Neural crest cell (in vitro differentiated cells): ENCODE data around the gene HDAC10. TPM values are rescaled to one million over a fixed set of nuclear protein-coding genes. Genes with fewer than 3 reads are reported as not detected.

ENCODE experiments used
- DNase-seq: peaks from one replicate; pipeline ENCODE4 v3.0.0; 2021; ENCODE audit warnings: low read depth, mixed read lengths, low spot score
- H3K27ac Mint-ChIP-seq: one replicate; pipeline ENCODE4 v1.8.0; 2021; ENCODE audit warnings: mild to moderate bottlenecking, mixed read lengths; ENCODE audit not compliant: unreplicated experiment
- H3K27me3 Mint-ChIP-seq: 2 replicates; pipeline ENCODE4 v1.8.0; 2021; ENCODE audit warnings: low read depth, mild to moderate bottlenecking, mixed read lengths
- H3K36me3 Mint-ChIP-seq: 2 replicates; pipeline ENCODE4 v1.8.0; 2021; ENCODE audit warnings: low read depth, mild to moderate bottlenecking, mixed read lengths
- H3K4me1 Mint-ChIP-seq: 2 replicates; pipeline ENCODE4 v1.8.0; 2021; ENCODE audit warnings: mixed read lengths
- H3K4me3 Mint-ChIP-seq: one replicate; pipeline ENCODE4 v1.8.0; 2021; ENCODE audit warnings: mild to moderate bottlenecking, mixed read lengths
- H3K9me3 Mint-ChIP-seq: 2 replicates; pipeline ENCODE4 v1.8.0; 2021; ENCODE audit warnings: mixed read lengths
- CTCF ChIP-seq: fragments of 200-600 bp; sonication (generic); conservative IDR thresholded peaks from 2 replicates; pipeline ENCODE4 v1.5.0; 2021; ENCODE audit warnings: antibody characterized with exemption, mild to moderate bottlenecking
- total RNA-seq: library from RNA; stranded (reverse); gene quantifications from 2 replicates; pipeline ENCODE4 v1.2.1, GENCODE V29; 2021

HDAC10 gene
- total RNA-seq, 1 donor from 2014 or later: 52.9 TPM

GRCh38 chr22:50257041-50257440 is 6.0 kb upstream of the HDAC10 start:
- H3K36me3 Mint-ChIP-seq: no peaks in the 10 kb centered on the region
- H3K27ac Mint-ChIP-seq: no peak overlapping the region
- H3K27me3 Mint-ChIP-seq: no peaks in the 10 kb centered on the region
- H3K4me1 Mint-ChIP-seq: peaks cover 1% of the 10 kb centered on the region
- no peak for DNase-seq
- no peak overlapping the region for H3K4me3 Mint-ChIP-seq
- TF ChIP-seq CTCF: no peak
- no peaks in the 10 kb centered on the region for H3K9me3 Mint-ChIP-seq

- Mint-ChIP-seq H3K4me3 (no peak overlapping the region), H3K36me3 (no peaks in the 10 kb centered on the region), H3K9me3 (no peaks in the 10 kb centered on the region), H3K4me1 (no peaks in the 10 kb centered on the region), H3K27me3 (no peaks in the 10 kb centered on the region), H3K27ac (no peak overlapping the region)
- no peak for DNase-seq
- TF ChIP-seq CTCF: no peak
Measured at GRCh38 chr22:50256258-50256862, 5.3 kb upstream of the HDAC10 start.

GRCh38 chr22:50255607-50256006 is 4.5 kb upstream of the HDAC10 start:
- no peaks in the 10 kb centered on the region for H3K36me3 Mint-ChIP-seq
- no peaks in the 10 kb centered on the region for H3K27me3 Mint-ChIP-seq
- H3K27ac Mint-ChIP-seq: no peak overlapping the region
- H3K4me3 Mint-ChIP-seq: no peak overlapping the region
- H3K4me1 Mint-ChIP-seq: no peaks in the 10 kb centered on the region
- H3K9me3 Mint-ChIP-seq: no peaks in the 10 kb centered on the region
- no peak for DNase-seq
- TF ChIP-seq CTCF: no peak

- Mint-ChIP-seq H3K9me3 (no peaks in the 10 kb centered on the region), H3K27me3 (no peaks in the 10 kb centered on the region), H3K4me3 (no peak overlapping the region), H3K36me3 (no peaks in the 10 kb centered on the region), H3K4me1 (peaks cover 3% of the 10 kb centered on the region), H3K27ac (no peak overlapping the region)
- DNase-seq: no peak
- no peak for TF ChIP-seq CTCF
Measured at GRCh38 chr22:50255099-50255498, 4.0 kb upstream of the HDAC10 start.

GRCh38 chr22:50253941-50254340 is 2.9 kb upstream of the HDAC10 start:
- no peak for DNase-seq
- no peaks in the 10 kb centered on the region for H3K9me3 Mint-ChIP-seq
- H3K4me3 Mint-ChIP-seq: peak overlapping the region; percentile 67
- TF ChIP-seq CTCF: no peak
- peaks cover 5% of the 10 kb centered on the region for H3K4me1 Mint-ChIP-seq
- no peak overlapping the region for H3K27ac Mint-ChIP-seq
- H3K36me3 Mint-ChIP-seq: no peaks in the 10 kb centered on the region
- no peaks in the 10 kb centered on the region for H3K27me3 Mint-ChIP-seq
